Neural cell (in vitro differentiated cells): ENCODE results near the gene RASL11B. TPM values are rescaled to one million over a fixed set of nuclear protein-coding genes. Genes with fewer than 3 reads are reported as not detected.

Source experiments
- H2AFZ ChIP-seq: fragments of 200-600, 300-800 bp; sonication (generic), shearing (Covaris generic); 2 replicates; pipeline ENCODE4 v1.6.0; 2014; ENCODE audit warnings: low read depth, mild to moderate bottlenecking, antibody characterized with exemption, low read length, moderate library complexity
- H3F3A ChIP-seq: fragments of 200-600 bp; shearing (Covaris generic); 2 replicates; pipeline ENCODE4 v1.6.1; 2016; ENCODE audit warnings: mild to moderate bottlenecking, moderate library complexity, mixed read lengths, antibody characterized with exemption, low read length; ENCODE audit not compliant: insufficient read depth, poor library complexity, severe bottlenecking
- H3K27ac ChIP-seq: fragments of 200-600, 300-800 bp; sonication (generic), shearing (Covaris generic); 2 replicates; pipeline ENCODE4 v1.5.1; 2014; ENCODE audit warnings: mild to moderate bottlenecking, low read length, moderate library complexity
- H3K27me3 ChIP-seq: fragments of 300-800, 200-600 bp; sonication (generic), shearing (Covaris generic); 2 replicates; pipeline ENCODE4 v1.6.0; 2014; ENCODE audit warnings: mild to moderate bottlenecking, low read depth, low read length, moderate library complexity; ENCODE audit not compliant: insufficient read depth
- H3K36me3 ChIP-seq: fragments of 300-800, 200-600 bp; sonication (generic), shearing (Covaris generic); 2 replicates; pipeline ENCODE4 v1.5.1; 2014; ENCODE audit warnings: mild to moderate bottlenecking, antibody characterized with exemption, low read length, moderate library complexity; ENCODE audit not compliant: insufficient read depth
- H3K4me2 ChIP-seq: fragments of 300-800, 200-600 bp; sonication (generic), shearing (Covaris generic); 2 replicates; pipeline ENCODE4 v1.6.0; 2014; ENCODE audit warnings: mild to moderate bottlenecking, low read length
- H3K4me3 ChIP-seq: fragments of 300-800, 200-600 bp; sonication (generic), shearing (Covaris generic); 2 replicates; pipeline ENCODE4 v1.5.1; 2014; ENCODE audit warnings: mild to moderate bottlenecking, low read length, moderate library complexity
- H3K79me2 ChIP-seq: fragments of 200-600 bp; shearing (Covaris generic); replicated peaks from 2 replicates; pipeline ENCODE4 v1.6.0; 2014; ENCODE audit warnings: mild to moderate bottlenecking, low read length, moderate library complexity; ENCODE audit not compliant: insufficient read depth
- H3K9ac ChIP-seq: fragments of 300-800, 200-600 bp; sonication (generic), shearing (Covaris generic); 2 replicates; pipeline ENCODE4 v1.6.1; 2016; ENCODE audit warnings: mild to moderate bottlenecking, low read length, mixed read lengths
- H3K9me2 ChIP-seq: fragments of 200-600 bp; shearing (Covaris generic); 2 replicates; pipeline ENCODE4 v1.6.1; 2016; ENCODE audit warnings: mild to moderate bottlenecking, low read length, mixed read lengths; ENCODE audit not compliant: insufficient read depth
- H3K9me3 ChIP-seq: fragments of 200-600, 300-800 bp; sonication (generic), shearing (Covaris generic); 2 replicates; pipeline ENCODE4 v1.6.1; 2016; ENCODE audit warnings: mild to moderate bottlenecking, mixed run types, low read length, moderate library complexity, mixed read lengths
- H4K20me1 ChIP-seq: fragments of 200-600 bp; shearing (Covaris generic); 2 replicates; pipeline ENCODE4 v1.6.1; 2016; ENCODE audit warnings: mild to moderate bottlenecking, mixed run types; ENCODE audit not compliant: insufficient read depth
- EP300 ChIP-seq: fragments of 450-650 bp; conservative IDR thresholded peaks from 2 replicates; pipeline ENCODE4 v1.6.1; 2014; ENCODE audit warnings: antibody characterized with exemption, mild to moderate bottlenecking, moderate library complexity; ENCODE audit not compliant: poor library complexity, severe bottlenecking
- EZH2 ChIP-seq: fragments of 200-600, 300-800 bp; shearing (Covaris generic), sonication (generic); IDR thresholded peaks from 2 replicates; pipeline ENCODE4 v1.6.1; 2014; ENCODE audit warnings: antibody characterized with exemption, low read length, borderline replicate concordance, mild to moderate bottlenecking; ENCODE audit not compliant: insufficient read depth, poor library complexity, severe bottlenecking
- MXI1 ChIP-seq: fragments of 450-650 bp; conservative IDR thresholded peaks from 2 replicates; pipeline ENCODE4 v1.6.1; 2014; ENCODE audit warnings: antibody characterized with exemption, mild to moderate bottlenecking; ENCODE audit not compliant: poor library complexity, severe bottlenecking
- POLR2AphosphoS5 ChIP-seq: IDR thresholded peaks from 2 replicates; pipeline ENCODE4 v1.6.1; 2012
- RAD21 ChIP-seq: fragments of 450-650 bp; conservative IDR thresholded peaks from 2 replicates; pipeline ENCODE4 v1.6.1; 2014; ENCODE audit warnings: antibody characterized with exemption, mild to moderate bottlenecking, moderate library complexity
- SMC3 ChIP-seq: fragments of 450-650 bp; conservative IDR thresholded peaks from 2 replicates; pipeline ENCODE4 v1.6.1; 2014; ENCODE audit warnings: antibody characterized with exemption, mild to moderate bottlenecking, moderate library complexity; ENCODE audit not compliant: poor library complexity
- TAF1 ChIP-seq: IDR thresholded peaks from 2 replicates; pipeline ENCODE4 v1.6.1; 2012; ENCODE audit warnings: low read depth
- polyA plus RNA-seq: library from polyadenylated mRNA; depleted of rRNA; stranded (reverse); fragments of >200 nt; gene quantifications from 2 replicates; pipeline ENCODE4 v1.2.3, GENCODE V29; 2014
- TF ChIP-seq, protein P1 (sequence below): IDR thresholded peaks from 2 replicates; pipeline ENCODE4 v1.6.1; 2012; ENCODE audit warnings: borderline replicate concordance
- TF ChIP-seq, protein P2 (sequence below): fragments of 450-650 bp; IDR thresholded peaks from 2 replicates; pipeline ENCODE4 v1.5.1; 2014; ENCODE audit warnings: antibody characterized with exemption, mild to moderate bottlenecking, moderate library complexity; ENCODE audit not compliant: poor library complexity, severe bottlenecking

The RASL11B gene
- polyA plus RNA-seq, 1 donor from 2014 or later, result 2.1 TPM

DNA sequence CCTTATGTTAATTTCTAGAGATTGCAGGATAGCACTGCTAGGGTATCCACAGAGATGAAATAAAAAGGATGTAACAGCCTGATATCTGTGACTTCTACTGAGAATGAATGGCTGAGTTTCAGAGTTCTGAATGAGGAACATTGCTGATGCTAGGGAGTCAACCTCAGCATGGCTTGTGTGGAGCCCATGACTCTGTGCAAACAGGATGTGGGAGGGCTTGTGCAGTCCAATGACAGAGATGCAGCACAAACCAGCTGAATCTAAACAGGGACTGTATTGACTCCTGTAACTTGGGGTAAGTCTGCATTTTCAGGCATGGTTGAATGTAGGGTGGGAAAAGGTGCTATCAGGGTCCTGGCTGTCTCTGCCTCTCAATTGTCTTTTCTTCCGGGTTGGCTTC lies 5.3 kb upstream of the RASL11B start:
- Histone ChIP-seq H3K9me3 (no peaks in the 10 kb centered on the region), H3K4me3 (no peak overlapping the region), H3K9ac (no peak overlapping the region), H3K4me2 (no peak overlapping the region), H3K27me3 (no peaks in the 10 kb centered on the region), H3K79me2 (no peaks in the 10 kb centered on the region), H3K27ac (no peak overlapping the region), H4K20me1 (no peaks in the 10 kb centered on the region), H3K9me2 (no peaks in the 10 kb centered on the region), H2AFZ (no peak overlapping the region), H3K36me3 (no peaks in the 10 kb centered on the region), H3F3A (no peaks in the 10 kb centered on the region)
- TF ChIP-seq POLR2AphosphoS5 (no peak), TAF1 (no peak), MXI1 (no peak), EZH2 (no peak), SMC3 (no peak), RAD21 (no peak), EP300 (no peak)
- TF ChIP-seq, protein P1, sequence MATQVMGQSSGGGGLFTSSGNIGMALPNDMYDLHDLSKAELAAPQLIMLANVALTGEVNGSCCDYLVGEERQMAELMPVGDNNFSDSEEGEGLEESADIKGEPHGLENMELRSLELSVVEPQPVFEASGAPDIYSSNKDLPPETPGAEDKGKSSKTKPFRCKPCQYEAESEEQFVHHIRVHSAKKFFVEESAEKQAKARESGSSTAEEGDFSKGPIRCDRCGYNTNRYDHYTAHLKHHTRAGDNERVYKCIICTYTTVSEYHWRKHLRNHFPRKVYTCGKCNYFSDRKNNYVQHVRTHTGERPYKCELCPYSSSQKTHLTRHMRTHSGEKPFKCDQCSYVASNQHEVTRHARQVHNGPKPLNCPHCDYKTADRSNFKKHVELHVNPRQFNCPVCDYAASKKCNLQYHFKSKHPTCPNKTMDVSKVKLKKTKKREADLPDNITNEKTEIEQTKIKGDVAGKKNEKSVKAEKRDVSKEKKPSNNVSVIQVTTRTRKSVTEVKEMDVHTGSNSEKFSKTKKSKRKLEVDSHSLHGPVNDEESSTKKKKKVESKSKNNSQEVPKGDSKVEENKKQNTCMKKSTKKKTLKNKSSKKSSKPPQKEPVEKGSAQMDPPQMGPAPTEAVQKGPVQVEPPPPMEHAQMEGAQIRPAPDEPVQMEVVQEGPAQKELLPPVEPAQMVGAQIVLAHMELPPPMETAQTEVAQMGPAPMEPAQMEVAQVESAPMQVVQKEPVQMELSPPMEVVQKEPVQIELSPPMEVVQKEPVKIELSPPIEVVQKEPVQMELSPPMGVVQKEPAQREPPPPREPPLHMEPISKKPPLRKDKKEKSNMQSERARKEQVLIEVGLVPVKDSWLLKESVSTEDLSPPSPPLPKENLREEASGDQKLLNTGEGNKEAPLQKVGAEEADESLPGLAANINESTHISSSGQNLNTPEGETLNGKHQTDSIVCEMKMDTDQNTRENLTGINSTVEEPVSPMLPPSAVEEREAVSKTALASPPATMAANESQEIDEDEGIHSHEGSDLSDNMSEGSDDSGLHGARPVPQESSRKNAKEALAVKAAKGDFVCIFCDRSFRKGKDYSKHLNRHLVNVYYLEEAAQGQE, result no peak
- TF ChIP-seq, protein P2, sequence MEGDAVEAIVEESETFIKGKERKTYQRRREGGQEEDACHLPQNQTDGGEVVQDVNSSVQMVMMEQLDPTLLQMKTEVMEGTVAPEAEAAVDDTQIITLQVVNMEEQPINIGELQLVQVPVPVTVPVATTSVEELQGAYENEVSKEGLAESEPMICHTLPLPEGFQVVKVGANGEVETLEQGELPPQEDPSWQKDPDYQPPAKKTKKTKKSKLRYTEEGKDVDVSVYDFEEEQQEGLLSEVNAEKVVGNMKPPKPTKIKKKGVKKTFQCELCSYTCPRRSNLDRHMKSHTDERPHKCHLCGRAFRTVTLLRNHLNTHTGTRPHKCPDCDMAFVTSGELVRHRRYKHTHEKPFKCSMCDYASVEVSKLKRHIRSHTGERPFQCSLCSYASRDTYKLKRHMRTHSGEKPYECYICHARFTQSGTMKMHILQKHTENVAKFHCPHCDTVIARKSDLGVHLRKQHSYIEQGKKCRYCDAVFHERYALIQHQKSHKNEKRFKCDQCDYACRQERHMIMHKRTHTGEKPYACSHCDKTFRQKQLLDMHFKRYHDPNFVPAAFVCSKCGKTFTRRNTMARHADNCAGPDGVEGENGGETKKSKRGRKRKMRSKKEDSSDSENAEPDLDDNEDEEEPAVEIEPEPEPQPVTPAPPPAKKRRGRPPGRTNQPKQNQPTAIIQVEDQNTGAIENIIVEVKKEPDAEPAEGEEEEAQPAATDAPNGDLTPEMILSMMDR, result no peak

DNA sequence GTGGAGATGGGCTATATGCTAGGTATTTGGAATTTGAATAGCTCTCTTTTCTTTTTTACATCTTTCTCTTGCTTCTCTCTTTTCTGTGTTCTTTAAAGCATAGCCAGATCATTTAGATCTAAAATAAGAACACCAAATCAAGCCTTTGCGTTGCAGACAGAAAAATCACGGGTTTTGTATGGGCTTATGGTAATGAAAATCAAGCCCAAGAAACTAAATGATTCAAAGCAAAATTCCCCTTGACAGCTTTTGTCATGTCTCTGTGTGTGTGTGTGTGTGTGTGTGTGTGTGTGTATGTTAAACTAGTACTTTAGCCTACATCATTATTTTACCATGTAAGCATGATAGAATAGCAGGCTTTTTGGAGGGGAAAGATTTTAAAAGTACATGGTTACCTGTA lies 1.8 kb upstream of the RASL11B start:
- Histone ChIP-seq H3K36me3 (no peaks in the 10 kb centered on the region), H3K4me2 (no peak overlapping the region), H3K27me3 (peaks cover 14% of the 10 kb centered on the region), H3K4me3 (no peak overlapping the region), H2AFZ (no peak overlapping the region), H3K9ac (no peak overlapping the region), H4K20me1 (no peaks in the 10 kb centered on the region), H3K9me2 (no peaks in the 10 kb centered on the region), H3F3A (no peaks in the 10 kb centered on the region), H3K9me3 (no peaks in the 10 kb centered on the region), H3K79me2 (no peaks in the 10 kb centered on the region), H3K27ac (no peak overlapping the region)
- no peak for TF ChIP-seq EP300
- no peak for TF ChIP-seq RAD21
- TF ChIP-seq MXI1, result no peak
- no peak for TF ChIP-seq TAF1
- TF ChIP-seq, protein P1, result no peak
- no peak for TF ChIP-seq SMC3
- TF ChIP-seq, protein P2, result no peak
- no peak for TF ChIP-seq POLR2AphosphoS5
- TF ChIP-seq EZH2, result no peak
